Inferior parietal cortex (tissue), 1 donor: ENCODE data around the gene RCAN2.

Experiments used
- DNase-seq: peaks from one replicate; pipeline ENCODE4 v3.0.0-alpha.2; 2016; ENCODE audit errors: extremely low spot score

The RCAN2 gene

DNA sequence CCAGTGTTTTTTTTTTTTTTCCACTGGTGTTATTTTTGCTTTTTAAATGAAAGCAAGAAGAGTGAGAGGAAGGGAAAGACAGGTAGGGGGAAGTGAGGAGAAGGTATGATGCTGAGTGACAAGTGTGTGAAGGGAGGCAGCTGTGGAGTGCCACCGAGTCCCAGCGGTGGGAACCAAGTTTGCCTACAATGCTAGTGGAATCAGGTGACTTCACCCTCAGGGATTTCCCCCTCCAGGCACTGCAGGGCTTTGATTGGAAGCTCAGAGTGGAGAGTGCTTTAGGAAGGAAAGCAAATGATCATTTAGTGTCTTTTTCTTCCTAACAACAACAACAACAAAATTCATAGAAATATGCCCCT lies 200.0 kb downstream of the RCAN2 start:
- DNase-seq: no peak

DNA sequence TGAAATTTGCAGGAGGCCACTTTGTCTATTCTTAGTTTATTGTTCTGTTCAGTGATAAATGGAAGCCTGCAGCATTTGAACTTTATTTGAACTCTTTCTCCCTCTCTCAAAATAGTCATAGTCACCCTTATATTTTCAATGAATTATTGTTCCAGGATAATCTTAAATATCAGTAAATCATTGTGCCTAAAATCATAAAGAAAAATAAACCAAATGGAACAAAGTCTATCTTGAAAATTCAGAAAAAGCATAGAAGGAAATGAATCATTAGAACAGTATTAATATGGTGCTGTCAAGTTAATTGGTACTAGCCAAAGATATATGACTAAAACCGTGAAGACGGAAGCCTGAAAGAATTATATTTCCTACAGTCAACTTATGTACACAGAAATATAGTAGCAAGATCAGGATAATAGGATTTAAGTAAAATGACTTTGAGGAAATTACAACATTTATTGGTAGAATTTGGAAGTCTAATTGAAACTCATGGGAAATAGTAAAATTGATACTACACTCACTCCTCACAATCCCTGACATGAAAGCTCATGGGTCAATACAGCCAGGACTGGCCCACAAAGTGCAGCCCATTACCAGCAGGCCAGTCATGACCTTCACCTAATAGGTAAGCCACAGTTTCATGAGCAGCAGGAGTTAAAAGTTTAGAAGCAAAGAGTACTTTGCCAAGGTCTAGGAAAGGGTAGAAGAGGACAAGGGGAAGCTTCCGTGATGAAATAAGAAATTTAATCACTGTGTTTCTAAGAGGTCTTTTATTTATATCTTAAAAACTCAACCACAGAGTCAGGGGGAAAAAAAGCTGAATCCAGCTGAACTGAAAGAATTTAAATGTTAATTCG lies 200.6 kb downstream of the RCAN2 start:
- no peak for DNase-seq

DNA sequence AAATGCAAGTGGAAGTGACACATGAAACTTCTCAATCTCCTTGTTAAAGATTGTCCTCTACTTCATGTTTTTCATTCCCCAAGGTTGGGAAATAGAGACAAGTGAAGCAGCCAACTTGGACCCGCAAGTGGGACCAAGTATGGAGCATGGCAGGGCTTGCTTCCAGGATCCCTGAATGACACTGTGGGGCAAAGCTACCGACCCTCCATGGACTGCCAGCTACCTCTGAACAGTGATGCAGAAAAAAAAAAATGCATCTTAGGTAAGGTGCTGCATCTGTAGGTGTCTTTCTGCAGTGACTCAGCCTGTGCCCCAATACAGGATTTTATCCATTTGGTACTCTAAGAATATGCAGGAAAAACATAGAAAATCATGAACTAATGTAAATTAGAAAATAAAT lies 201.4 kb downstream of the RCAN2 start:
- no peak for DNase-seq

GRCh38 chr6:46288835-46289234 lies 202.4 kb downstream of the RCAN2 start:
- no peak for DNase-seq

GRCh38 chr6:46287681-46288080 lies 203.6 kb downstream of the RCAN2 start:
- no peak for DNase-seq

- no peak for DNase-seq
Observed at GRCh38 chr6:46287043-46287442, 204.2 kb downstream of the RCAN2 start.

GRCh38 chr6:46284475-46284874 lies 206.8 kb downstream of the RCAN2 start:
- no peak for DNase-seq

- DNase-seq: no peak
Observed at GRCh38 chr6:46281110-46281509, 210.1 kb downstream of the RCAN2 start.

GRCh38 chr6:46279874-46280273 lies 211.4 kb downstream of the RCAN2 start:
- DNase-seq: no peak

- peak; percentile 35 for DNase-seq
Observed at GRCh38 chr6:46276576-46277142, 214.6 kb downstream of the RCAN2 start.

GRCh38 chr6:46274502-46274901 lies 216.7 kb downstream of the RCAN2 start:
- no peak for DNase-seq

GRCh38 chr6:46273911-46274310 lies 217.3 kb downstream of the RCAN2 start:
- no peak for DNase-seq

- no peak for DNase-seq
Observed at GRCh38 chr6:46271728-46272127, 219.5 kb downstream of the RCAN2 start.

- no peak for DNase-seq
Observed at GRCh38 chr6:46271107-46271506, 220.1 kb downstream of the RCAN2 start.

DNA sequence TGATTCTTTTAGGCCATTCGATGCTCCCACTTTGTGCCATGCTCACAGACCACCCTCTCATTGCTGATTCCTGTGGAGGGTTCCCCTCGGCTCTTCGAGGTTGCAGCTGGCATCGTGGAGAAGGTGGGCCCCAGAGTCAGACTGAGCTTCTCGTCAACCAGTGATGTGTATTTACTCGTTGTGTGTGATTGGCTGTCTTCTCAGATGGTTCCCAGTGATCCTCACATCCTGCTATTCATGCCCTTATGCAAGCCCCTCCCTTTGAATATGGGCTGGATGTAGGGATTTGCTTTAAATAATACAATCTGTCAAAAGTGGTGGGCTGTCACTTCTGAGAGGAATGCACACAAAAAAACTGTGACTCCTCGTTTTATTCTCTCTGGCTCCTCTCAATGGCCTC lies 220.9 kb downstream of the RCAN2 start:
- no peak for DNase-seq

DNA sequence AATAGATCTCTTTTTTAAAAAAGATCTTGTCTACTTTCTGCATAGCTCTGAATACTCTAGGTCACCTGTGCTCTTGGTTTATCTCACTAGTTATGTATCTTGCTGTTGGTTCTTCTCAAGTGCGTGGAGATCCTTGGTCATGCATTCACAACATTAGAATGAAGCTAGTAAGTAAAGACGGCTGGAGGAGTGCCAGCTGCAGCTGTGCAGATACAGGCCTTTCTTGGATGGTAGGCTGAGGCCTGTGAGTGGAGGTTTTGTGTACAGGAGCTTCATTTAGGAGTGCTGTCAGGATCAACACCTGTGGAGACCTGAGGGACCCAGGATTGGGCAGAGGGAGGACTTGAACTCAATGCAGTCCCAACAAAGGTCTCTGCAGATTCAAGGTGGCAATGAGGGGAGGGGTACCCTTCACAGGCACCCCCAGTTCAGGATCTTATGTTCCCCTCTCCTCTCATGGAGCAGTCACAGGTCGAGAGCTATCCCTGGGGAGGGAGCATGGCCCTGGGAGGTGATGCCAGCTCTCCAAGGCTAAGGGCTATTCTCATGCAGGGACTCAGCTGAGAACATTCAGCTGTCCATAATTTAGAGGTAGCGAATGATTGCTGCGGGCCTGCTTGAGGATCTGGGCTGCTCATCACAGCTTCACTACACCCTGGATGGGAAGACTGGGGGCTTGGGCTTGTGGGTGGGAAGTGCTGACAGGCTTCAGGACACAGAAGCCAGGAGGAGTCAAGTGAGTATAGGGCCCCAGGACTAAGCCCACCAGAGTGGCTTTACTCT lies 221.6 kb downstream of the RCAN2 start:
- peak; percentile 44 for DNase-seq

DNA sequence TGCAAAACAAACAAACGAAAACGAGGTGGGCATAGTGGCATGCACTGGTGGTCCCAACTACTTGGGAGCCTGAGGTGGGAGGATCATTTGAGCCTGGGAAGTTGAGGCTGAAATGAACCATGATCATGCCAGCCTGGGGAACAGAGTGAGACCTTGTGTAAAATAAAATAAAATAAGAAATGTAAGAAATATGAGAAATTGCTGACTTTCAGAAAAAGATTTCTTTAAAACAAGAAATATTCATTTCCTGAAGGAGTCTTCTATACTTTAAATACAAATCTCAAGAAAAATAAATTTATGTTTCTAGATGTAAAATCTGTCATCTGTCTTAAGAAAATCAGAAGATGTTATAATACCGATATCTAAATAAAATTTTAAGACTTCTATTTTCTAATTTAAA lies 223.7 kb downstream of the RCAN2 start:
- no peak for DNase-seq

DNA sequence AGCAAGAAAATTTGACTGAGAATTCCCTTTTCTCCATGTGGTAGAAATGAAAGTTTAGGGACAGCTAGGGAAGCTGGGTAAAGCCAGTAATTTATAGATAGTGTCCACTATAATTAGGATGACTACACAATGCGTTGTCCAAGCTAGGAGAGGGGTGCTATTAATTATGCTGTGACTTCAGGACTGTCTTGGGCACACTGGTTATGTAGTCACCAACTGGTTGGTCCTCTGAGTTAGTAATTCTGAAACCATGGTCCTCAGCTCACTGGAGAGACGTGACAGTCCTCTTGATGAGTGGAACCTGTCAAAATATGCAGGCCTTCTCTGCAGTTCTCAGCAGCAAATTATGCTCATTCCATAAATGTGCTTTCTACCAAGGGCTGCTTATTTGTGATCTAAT lies 225.9 kb downstream of the RCAN2 start:
- DNase-seq: no peak

DNA sequence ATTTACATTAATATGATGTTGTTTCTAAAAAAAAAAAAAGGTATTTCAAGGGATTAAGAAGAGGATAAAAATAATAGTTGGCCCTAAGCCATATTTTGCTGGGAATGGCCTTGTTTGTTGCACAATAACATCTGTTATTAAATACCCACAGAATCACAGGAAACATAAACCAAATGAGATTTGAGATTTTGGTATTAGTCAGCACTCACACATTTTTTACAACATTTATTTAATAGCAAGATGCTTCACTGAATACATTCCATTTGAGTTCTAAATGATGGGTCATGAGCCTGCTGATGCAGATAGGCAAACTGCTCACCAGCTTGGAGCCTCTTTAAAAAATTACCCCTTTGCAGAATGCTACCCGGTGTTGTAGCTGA lies 227.6 kb downstream of the RCAN2 start:
- no peak for DNase-seq

- DNase-seq: no peak
Observed at GRCh38 chr6:46262928-46263706, 228.1 kb downstream of the RCAN2 start.

DNA sequence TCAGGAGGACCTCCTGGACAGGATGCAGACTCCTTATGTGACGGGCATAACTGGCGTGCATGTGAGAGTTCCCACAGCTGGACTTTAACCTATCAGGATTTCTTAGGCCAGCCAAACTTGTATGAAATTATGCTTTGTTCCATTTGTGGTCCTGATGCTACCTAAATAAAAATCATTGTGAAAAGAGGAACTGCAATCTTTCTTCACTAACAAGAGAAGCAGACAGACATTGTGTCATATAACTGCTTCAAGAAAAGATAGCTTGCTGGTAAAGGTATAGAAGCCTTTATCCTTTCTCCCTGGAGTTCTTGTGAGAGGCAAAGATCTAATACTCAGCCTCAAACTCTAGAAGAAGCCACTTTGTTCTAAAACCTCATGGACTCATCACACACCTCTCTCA lies 233.0 kb downstream of the RCAN2 start:
- DNase-seq: no peak

GRCh38 chr6:46255528-46255927 lies 235.7 kb downstream of the RCAN2 start:
- DNase-seq: no peak
